Testis (tissue), 2 donors: ENCODE results near the gene FIGNL1.

Experiments
- CTCF ChIP-seq, 3 experiments: fragments of 450-650 bp in 2 of 3; fragments of 200-600 bp in 1 of 3; sonication (generic) in 1 of 3; IDR thresholded peaks; one replicate each; pipeline ENCODE4 v1.5.1; 2016 to 2019; ENCODE audit warnings: antibody characterized with exemption in 3 of 3, mild to moderate bottlenecking in 2 of 3, moderate library complexity in 1 of 3
- POLR2A ChIP-seq: fragments of 450-650 bp; IDR thresholded peaks from one replicate; pipeline ENCODE4 v1.6.1; 2017; ENCODE audit warnings: antibody characterized with exemption, mild to moderate bottlenecking, moderate library complexity

GRCh38 chr7:50462361-50462760, 12.2 kb upstream of the FIGNL1 start:
- TF ChIP-seq CTCF (IDR thresholded peaks at IDR 0.05) (no peak), POLR2A (no peak)
